Keratinocyte (primary cell): ENCODE measurements around the gene GNPTAB.

Source experiments
- CTCF ChIP-seq, 3 experiments: IDR thresholded peaks in 1 of 3; conservative IDR thresholded peaks in 1 of 3; optimal IDR thresholded peaks in 1 of 3; 2 replicates in 2 of 3; 3 replicates in 1 of 3; pipeline versions ENCODE3 to v1.5.1; 2011; ENCODE audit warnings: low read length in 3 of 3, mild to moderate bottlenecking in 3 of 3, moderate library complexity in 2 of 3, control low read depth in 1 of 3, inconsistent platforms in 1 of 3; ENCODE audit not compliant: insufficient read depth in 2 of 3; ENCODE audit errors: extremely low read depth in 1 of 3
- EZH2 ChIP-seq: IDR thresholded peaks from one replicate; pipeline ENCODE4 v1.6.1; 2012; ENCODE audit warnings: inconsistent platforms, mild to moderate bottlenecking, low read length, moderate library complexity

GRCh38 chr12:101775816-101776215, 54.9 kb downstream of the GNPTAB start:
- TF ChIP-seq CTCF (optimal IDR thresholded peaks at IDR 0.05 in 1 of 3, IDR thresholded peaks at IDR 0.05 in 1 of 3, conservative IDR thresholded peaks at IDR 0.05 in 1 of 3; ENCODE audit: extremely low read depth in 1 of 3, insufficient read depth in 2 of 3, low read length in 3 of 3) (no peak), EZH2 (no peak)
